GM10266 (cell line): Measurements from ENCODE around the gene PDE4D.

Experiments used
- DNase-seq: peaks from one replicate; pipeline ENCODE4 v3.0.0; 2012; ENCODE audit errors: extremely low spot score
- CTCF ChIP-seq: IDR thresholded peaks from 2 replicates; pipeline ENCODE4 v1.5.1; 2012; ENCODE audit warnings: mild to moderate bottlenecking, low read depth; ENCODE audit not compliant: control insufficient read depth, insufficient read depth; ENCODE audit errors: missing control alignments

The PDE4D gene

GRCh38 chr5:59648949-59649921 lies 244.3 kb downstream of the PDE4D start:
- no peak for TF ChIP-seq CTCF
- no peak for DNase-seq

GRCh38 chr5:59648038-59648831 lies 245.3 kb downstream of the PDE4D start:
- TF ChIP-seq CTCF: no peak
- no peak for DNase-seq

- DNase-seq: no peak
- no peak for TF ChIP-seq CTCF
Observed at GRCh38 chr5:59645380-59645779, 248.1 kb downstream of the PDE4D start.

- DNase-seq: no peak
- TF ChIP-seq CTCF: no peak
Observed at GRCh38 chr5:59640411-59640810, 253.1 kb downstream of the PDE4D start.

GRCh38 chr5:59637884-59638580 lies 255.5 kb downstream of the PDE4D start:
- no peak for DNase-seq
- no peak for TF ChIP-seq CTCF

- DNase-seq: no peak
- TF ChIP-seq CTCF: no peak
Observed at GRCh38 chr5:59629561-59629960, 264.0 kb downstream of the PDE4D start.
